NCI-H82 treated with DMSO at 0.1 percent for 48 hours (cell line): ENCODE data around the gene GSTA4.
A peak's percentile ranks its signal among the peaks of the same experiment; 100 is the strongest.
"Not testable (repeated sequence)": the region's sequence is repeated elsewhere in the genome, so short reads cannot be mapped to it uniquely, and the experiment has no call there.

Experiments used
- DNase-seq: peaks from one replicate; lab custom pipeline; 2025; ENCODE audit not compliant: unreplicated experiment; lab: John Stamatoyannopoulos, UW

The GSTA4 gene

GRCh38 chr6:52976591-52977035, 18.5 kb downstream of the GSTA4 start:
- no peak for DNase-seq

GRCh38 chr6:52976149-52976548, 18.9 kb downstream of the GSTA4 start:
- DNase-seq: no peak

- no peak for DNase-seq
Measured at GRCh38 chr6:52975580-52975979, 19.5 kb downstream of the GSTA4 start.

GRCh38 chr6:52972989-52973388, 22.1 kb downstream of the GSTA4 start:
- DNase-seq: no peak

GRCh38 chr6:52969359-52969758, 25.7 kb downstream of the GSTA4 start:
- DNase-seq: no peak

GRCh38 chr6:52966101-52966500, 29.0 kb downstream of the GSTA4 start:
- no peak for DNase-seq

- DNase-seq: no peak
Measured at GRCh38 chr6:52965380-52965779, 29.7 kb downstream of the GSTA4 start.

GRCh38 chr6:52964318-52964717, 30.8 kb downstream of the GSTA4 start:
- no peak for DNase-seq

GRCh38 chr6:52962701-52963100, 32.4 kb downstream of the GSTA4 start:
- no peak for DNase-seq

- not testable (repeated sequence) for DNase-seq
Measured at GRCh38 chr6:52961022-52961421, 34.1 kb downstream of the GSTA4 start.

- not testable (repeated sequence) for DNase-seq
Measured at GRCh38 chr6:52960211-52960610, 34.9 kb downstream of the GSTA4 start.

- DNase-seq: no peak
Measured at GRCh38 chr6:52958546-52959255, 36.4 kb downstream of the GSTA4 start.

- peak; percentile 94 for DNase-seq
Measured at GRCh38 chr6:52955871-52956270, 39.2 kb downstream of the GSTA4 start.

- no peak for DNase-seq
Measured at GRCh38 chr6:52953911-52954839, 40.9 kb downstream of the GSTA4 start.

GRCh38 chr6:52946306-52946705, 48.8 kb downstream of the GSTA4 start:
- no peak for DNase-seq

GRCh38 chr6:52942821-52943220, 52.3 kb downstream of the GSTA4 start:
- not testable (repeated sequence) for DNase-seq

- no peak for DNase-seq
Measured at GRCh38 chr6:52942221-52942620, 52.9 kb downstream of the GSTA4 start.

GRCh38 chr6:52937908-52938307, 57.2 kb downstream of the GSTA4 start:
- DNase-seq: no peak

- no peak for DNase-seq
Measured at GRCh38 chr6:52933778-52934177, 61.3 kb downstream of the GSTA4 start.

GRCh38 chr6:52931351-52931750, 63.7 kb downstream of the GSTA4 start:
- peak; percentile 67 for DNase-seq

GRCh38 chr6:52929321-52930164, 65.5 kb downstream of the GSTA4 start:
- no peak for DNase-seq
